GM19324 (cell line): ENCODE results near the gene MLIP.

Source experiments
- ATAC-seq: cut with Tn5 transposase; IDR thresholded peaks from one replicate; pipeline ENCODE4 v1.9.1; 2021; ENCODE audit warnings: mild to moderate bottlenecking, moderate library complexity; ENCODE audit not compliant: unreplicated experiment, low FRiP score

The MLIP gene

GRCh38 chr6:54267798-54268197 is 156.6 kb downstream of the MLIP start:
- no peak for ATAC-seq

- ATAC-seq, result no peak
Observed at GRCh38 chr6:54273214-54273820, 162.1 kb downstream of the MLIP start.

GRCh38 chr6:54274383-54274782 is 163.1 kb downstream of the MLIP start:
- no peak for ATAC-seq

GRCh38 chr6:54282186-54282585 is 170.9 kb downstream of the MLIP start:
- ATAC-seq, result no peak

GRCh38 chr6:54284161-54284860 is 173.1 kb downstream of the MLIP start:
- no peak for ATAC-seq

- no peak for ATAC-seq
Observed at GRCh38 chr6:54285595-54285994, 174.4 kb downstream of the MLIP start.

- ATAC-seq, result no peak
Observed at GRCh38 chr6:54286141-54286540, 174.9 kb downstream of the MLIP start.

GRCh38 chr6:54288474-54288873 is 177.2 kb downstream of the MLIP start:
- ATAC-seq, result no peak

GRCh38 chr6:54289426-54289825 is 178.2 kb downstream of the MLIP start:
- no peak for ATAC-seq

- ATAC-seq, result peak; percentile 57
Observed at GRCh38 chr6:54291146-54291545, 179.9 kb downstream of the MLIP start.

GRCh38 chr6:54291738-54292137 is 180.5 kb downstream of the MLIP start:
- ATAC-seq, result peak; percentile 88

GRCh38 chr6:54294965-54295532 is 183.8 kb downstream of the MLIP start:
- no peak for ATAC-seq

GRCh38 chr6:54299542-54300269 is 188.5 kb downstream of the MLIP start:
- ATAC-seq, result no peak

GRCh38 chr6:54301770-54302169 is 190.5 kb downstream of the MLIP start:
- ATAC-seq, result no peak

- ATAC-seq, result peak; percentile 44
Observed at GRCh38 chr6:54307439-54307910, 196.2 kb downstream of the MLIP start.

GRCh38 chr6:54308289-54308985 is 197.2 kb downstream of the MLIP start, which contains the start of gene TINAG:
TINAG (plus strand) TSS chr6:54308441; CDS start chr6:54308551, 110 bp downstream.
- no peak for ATAC-seq

GRCh38 chr6:54308986-54309315 is 197.7 kb downstream of the MLIP start:
- ATAC-seq, result no peak

GRCh38 chr6:54310377-54311152 is 199.3 kb downstream of the MLIP start:
- no peak for ATAC-seq

GRCh38 chr6:54315656-54316055 is 204.4 kb downstream of the MLIP start:
- ATAC-seq, result no peak
